Activated gamma-delta T cell treated with Interleukin-2 at 50 U/mL for 16 hours (primary cell): ENCODE results near the gene PHOSPHO1.

Source experiments
- DNase-seq: peaks from one replicate; pipeline ENCODE4 v3.0.0-alpha.2; 2020

PHOSPHO1 gene

DNA sequence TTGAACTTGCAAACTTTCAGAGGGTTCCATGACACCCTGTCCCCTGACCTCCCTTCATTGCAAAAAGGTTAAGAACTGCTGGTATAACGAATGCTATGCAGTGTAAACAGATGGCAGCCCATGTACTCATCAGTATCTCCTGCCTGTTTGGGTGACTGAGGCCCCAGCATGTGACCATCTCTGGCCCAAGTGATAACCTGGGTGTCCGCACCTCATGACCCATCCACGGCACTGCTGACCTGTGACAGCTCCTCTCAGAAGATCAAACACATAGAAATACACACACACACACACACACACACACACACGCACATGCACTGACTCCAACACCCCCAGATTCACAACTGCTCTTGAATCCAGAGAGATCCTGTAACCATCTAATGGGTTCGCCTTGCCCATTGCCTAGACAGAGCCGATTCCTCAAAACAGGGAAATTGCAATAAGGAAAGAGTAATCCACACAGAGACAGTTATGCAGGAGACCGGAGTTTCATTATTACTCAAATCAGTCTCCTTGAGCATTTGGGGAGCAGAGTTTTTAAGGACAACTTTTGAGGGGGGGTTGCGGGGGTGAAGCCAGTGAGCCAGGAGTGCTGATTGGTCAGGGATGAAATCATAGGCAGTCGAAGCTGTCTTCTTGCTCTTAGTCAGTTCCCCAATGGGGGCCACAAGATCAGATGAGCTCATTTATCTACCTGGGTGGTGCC lies 11.3 kb upstream of the PHOSPHO1 start:
- no peak for DNase-seq

GRCh38 chr17:49241040-49241439 lies 10.5 kb upstream of the PHOSPHO1 start:
- DNase-seq: no peak

DNA sequence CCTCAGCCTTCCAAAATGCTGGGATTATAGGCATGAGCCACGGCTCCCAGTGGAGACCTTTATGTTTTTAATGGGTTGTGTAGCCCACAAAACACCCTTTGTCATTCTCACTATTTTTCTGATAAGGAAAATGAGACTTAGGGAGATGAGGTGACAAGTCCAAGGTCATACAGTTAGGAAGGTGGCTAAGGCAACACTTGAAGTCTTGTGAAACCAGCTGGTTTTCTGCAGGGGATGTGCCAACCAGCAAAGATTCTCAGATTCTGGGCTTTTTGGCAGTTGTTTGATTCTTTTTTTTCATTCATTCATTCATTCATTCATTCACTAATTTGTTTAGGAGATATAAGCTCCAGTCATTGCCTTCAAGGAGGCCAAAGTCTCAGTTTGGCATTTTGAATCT lies 10.0 kb upstream of the PHOSPHO1 start:
- no peak for DNase-seq

DNA sequence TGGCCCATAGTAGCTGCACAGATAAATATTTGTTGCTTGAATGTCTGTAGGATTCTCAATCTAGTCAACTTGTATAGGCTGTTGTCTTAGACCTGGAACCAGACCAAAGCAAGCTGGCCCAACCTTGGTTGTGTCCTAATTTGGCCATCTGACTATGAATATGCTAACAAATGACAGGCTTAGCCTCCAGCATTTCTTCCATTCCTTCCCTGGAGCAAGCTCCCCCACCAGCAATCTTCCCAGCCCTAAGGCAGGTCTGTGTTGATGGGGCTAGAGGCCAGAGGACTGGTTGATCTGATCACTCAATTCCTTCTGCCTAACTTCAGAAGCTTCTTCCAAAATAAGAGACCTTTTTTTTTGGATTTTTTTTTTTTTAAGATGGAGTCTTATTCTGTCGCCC lies 9.4 kb upstream of the PHOSPHO1 start:
- DNase-seq: no peak

- no peak for DNase-seq
Measured at GRCh38 chr17:49235896-49236295, 5.3 kb upstream of the PHOSPHO1 start.

DNA sequence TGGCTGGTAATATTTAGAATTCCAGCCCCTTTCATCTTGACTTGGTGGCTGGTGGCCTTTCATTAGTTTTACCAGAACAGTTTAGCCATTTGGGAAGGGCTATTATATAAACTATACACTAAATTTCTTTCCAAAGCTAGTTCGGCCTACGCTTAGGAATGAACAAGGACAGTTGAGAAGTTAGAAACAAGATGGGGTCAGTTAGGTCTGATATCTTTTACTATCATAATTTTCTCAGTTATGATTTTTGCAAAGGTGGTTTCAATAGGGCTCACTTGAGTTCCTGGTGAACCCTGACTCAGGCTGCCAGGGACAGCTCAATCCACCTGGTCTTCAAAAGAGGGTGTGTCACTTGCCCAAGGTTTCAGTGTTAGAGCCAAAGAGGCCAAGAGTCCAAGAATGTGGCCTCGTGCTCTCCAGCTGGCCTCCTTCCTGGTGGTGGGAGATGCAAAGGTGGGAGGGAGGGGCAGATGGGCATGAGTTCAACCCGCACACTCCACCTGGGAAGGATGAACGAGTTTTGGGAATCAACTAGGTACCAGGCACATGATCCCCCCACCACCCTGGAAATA lies 4.0 kb upstream of the PHOSPHO1 start:
- no peak for DNase-seq

GRCh38 chr17:49231563-49231894 lies 942 bp upstream of the PHOSPHO1 start:
- no peak for DNase-seq

DNA sequence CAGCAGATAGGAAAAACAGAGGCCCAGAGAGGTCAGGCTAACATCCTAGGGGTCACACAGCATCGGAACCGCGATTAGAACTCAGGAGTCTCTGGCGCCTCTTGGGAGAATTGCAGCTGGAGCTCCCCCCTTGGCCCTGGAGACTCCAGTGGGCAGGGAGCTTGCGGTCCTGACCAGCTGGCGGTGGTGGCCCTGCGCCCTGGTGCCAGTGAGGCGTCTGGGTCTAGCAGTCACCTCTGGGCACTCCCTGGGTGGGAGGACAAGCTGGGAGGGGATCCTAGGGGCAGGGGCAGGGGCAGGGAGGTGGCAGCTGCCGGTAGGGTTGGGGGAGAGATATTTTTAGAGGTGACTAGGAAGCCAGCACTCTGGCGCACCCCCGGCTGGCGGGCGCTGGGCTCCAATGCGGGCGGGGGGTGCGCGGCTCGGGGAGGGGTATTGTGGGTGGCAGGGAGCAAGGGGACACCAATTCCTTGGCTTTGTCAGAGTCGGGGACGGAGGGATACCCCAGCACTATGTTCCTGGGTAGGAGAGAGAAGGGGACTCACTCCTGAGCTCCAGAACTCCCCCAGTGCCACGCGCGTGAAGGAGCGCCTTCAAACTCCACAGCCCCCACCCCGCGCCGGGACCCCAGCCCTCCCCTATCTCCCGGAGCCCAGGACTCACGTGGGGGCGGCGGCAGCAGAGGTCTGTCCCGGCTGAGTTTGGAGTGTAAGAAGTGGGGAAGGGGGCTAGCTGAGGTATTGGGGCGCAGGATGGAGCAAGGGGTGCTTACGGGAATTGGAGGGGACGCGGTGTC lies 584 bp downstream of the PHOSPHO1 start:
- DNase-seq: no peak

DNA sequence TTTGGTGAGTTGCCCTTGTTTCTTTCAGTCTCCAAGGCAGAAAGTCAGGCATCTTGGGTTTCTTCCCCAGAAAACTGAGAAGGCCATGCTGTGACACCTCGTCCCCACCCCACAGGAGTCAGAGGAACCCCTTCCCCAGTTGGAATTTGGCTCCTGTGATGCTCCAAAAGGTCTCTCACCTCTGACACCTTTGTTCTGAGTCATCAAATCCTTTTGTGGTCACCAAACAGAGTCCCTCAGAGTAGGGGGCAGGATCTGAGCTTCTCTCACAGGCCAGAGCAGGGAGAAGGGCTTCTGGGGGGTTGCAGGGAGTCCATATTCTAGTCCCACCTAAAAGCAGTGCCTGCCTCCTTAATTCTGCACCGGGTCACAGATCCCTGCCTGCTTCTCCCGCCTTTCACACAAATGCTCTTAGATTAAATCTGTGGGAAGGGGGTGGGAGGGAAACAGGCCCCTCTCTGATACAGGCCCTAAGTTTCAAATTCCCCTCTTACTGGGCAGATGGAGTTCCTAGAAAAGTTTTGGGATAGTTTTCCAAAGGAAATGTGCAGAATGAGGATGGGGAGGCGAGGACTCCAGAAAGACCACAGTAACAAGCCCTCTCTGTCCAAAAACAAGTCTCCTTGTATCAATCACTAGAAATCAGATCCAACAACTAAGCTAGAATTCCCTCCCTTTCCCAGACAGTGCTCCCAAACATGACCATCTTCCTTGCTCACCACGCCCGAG lies 1.3 kb downstream of the PHOSPHO1 start:
- no peak for DNase-seq

DNA sequence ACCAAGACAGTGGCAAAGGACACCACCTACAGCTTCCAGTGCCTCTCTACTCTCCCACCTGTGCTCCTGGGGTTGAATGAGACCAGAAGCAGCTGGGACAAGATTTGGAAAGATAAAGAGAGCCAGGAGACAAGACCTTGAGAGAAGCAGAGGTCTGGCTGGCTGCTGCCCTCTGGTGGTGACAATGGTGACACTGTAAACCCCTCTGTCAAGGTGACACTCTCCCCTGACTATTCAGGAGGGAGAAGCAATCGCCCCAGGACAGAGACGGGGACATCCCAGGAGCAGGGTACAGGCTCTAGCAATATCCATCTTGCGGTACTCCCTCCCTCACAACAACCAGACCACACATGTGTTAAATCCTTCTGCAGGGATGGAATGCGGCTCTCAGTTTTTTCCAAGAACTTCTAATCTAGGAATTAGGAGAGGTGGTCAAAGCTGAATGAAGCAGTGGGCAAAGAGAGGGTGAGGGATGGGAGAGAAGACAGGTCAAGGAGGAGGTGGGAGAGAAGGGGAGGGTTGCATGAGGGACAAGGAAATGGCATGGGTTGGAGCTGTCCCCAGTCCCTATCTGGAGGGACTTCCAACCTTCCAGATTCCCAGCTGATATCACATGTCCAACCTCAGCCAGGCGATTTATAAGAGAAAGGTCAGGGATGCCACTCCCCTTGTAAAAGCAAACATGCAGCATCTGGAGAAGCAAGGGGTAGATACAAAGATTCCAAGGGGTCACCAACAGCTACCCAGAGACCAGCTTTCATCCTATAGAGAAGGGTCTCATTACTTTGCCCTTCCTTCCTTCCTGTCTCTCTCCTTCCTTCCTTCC lies 2.9 kb downstream of the PHOSPHO1 start:
- DNase-seq: peak; percentile 85

DNA sequence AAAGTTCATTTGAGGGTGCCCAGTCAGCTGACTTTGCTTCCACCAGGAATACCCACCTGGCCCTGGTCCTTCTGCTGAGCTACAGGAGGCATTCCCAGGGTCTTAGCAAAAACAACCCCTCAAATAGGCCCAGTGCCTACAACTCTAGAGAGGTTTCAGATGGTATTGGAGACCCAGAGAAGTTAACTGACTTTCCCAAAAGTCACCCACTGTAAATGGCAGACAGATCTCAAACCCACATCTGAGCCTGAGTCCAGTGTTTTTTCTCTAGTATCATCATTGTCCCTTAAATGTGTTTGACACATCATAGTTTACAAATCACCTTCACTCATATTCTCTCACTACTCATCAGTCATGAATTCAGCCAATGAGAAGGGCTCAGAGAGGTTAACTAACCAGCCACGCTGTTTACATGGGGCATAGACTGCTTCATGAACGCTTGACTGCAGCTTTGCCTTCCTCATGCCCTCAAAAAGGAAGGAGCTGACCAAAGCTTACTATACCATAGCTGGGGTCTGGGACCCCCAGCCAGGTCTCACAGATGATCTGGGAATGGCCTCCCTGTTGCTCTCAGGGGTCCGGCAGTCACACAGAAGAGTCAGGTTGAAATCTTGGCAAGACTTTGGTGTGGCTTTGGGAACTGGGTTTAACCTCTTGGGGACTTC lies 3.7 kb downstream of the PHOSPHO1 start:
- DNase-seq: no peak

GRCh38 chr17:49225554-49226236 lies 4.9 kb downstream of the PHOSPHO1 start:
- DNase-seq: no peak

DNA sequence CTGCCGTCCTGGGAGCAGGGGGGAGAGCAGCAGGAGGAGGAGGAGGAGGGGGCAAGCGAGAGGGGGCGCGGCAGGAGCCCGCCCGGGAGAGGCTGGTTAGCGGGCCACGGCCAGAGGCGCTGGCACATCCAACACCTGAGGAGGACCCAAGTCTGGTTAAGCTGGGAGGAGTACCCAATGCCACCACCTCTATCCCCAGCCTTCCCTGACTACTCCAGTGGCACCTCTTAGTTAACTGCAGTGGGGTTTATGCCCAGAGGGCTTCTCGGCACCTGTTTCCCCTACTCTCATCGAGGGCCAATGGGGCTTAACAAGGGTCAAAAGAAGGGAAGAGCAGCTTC lies 5.6 kb downstream of the PHOSPHO1 start:
- no peak for DNase-seq

DNA sequence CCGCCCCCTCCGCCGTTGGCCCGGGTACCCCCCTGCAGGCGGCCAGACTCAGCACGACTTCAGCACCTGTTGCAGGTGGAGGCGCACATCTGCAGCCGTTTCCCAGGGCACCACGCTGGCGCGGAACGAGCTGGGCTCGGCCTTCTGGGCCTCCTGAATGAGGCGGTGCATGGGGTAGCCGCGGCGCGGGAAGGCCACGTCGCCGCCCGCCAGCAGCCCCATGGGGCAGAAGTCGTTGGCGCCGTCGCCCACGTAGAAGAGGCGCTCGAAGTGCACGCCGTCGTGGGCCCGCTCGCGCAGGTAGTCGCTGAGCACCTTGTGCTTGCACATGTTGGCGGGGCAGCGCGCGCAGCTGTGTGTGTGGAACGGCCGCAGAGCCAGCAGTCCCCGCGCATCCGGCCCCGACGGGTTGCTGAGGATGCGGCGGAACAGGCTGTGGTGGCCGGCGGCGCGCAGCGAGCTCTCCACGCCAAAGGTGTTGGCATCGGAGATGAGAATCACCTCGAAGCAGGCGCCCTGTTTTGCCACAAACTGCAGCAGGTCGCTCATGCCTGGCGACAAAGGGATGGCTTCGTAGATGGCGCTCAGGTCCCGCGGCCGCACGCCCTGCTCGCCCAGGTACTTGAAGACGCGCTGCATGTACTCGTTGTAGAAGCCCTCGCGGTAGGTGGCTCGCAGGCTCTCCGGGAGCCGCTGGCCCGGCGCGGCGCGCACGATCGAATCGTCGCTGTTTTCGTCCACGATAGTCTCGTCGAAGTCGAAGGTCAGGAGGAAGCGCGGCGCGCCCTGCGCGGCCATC lies 6.2 kb downstream of the PHOSPHO1 start:
- DNase-seq: peak; percentile 54

DNA sequence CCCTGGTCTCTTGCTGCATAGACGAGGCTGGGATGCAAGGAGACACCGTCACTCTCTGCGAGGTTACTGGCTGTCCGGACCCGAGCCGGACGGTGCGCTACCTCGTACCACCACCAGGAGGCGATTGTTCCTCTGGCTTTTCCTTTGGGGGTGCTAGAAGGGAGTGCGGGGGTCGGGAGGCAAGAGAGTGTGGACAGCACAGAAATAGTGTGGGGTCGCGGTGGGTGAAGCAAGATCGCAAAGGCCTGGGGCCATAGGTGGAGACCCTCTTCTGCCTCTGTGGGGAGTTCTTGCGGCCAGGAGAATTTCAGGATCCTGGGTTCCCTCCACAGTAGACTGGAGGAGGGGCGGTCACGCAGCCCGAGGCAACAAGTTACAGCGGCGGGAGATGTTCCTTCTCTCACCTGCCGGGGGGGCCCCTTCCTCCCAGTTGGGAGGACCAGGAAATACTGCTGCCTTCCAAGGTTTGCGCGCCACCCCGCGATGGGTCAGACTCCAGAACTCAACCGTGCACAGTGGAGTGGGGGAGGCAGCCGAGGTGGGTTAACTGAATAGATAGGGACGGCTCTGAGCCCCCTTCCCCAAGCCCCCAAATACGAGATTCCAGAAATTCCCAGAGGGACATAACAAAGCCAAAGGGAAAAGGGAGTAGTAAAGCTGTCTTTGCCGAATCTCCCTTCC lies 6.9 kb downstream of the PHOSPHO1 start:
- peak; percentile 64 for DNase-seq

DNA sequence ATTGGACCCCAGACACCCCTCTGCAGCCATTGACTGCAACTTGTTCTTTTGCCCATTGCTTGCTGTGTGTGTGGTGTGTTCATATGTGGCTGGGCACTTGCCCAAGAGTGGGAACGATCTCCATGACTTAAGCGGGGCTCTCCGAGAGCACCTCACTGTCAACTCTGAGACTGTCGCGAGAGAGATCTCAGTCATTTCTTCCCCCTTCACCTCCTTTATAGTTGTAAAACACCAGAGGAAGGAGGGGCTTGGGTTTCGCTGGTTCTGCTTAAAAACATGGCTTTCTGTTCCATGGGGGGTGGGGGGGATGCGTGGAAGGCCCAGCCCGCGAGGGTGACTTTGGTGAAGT lies 7.4 kb downstream of the PHOSPHO1 start:
- DNase-seq: no peak

GRCh38 chr17:49219987-49220386 lies 10.6 kb downstream of the PHOSPHO1 start:
- no peak for DNase-seq

DNA sequence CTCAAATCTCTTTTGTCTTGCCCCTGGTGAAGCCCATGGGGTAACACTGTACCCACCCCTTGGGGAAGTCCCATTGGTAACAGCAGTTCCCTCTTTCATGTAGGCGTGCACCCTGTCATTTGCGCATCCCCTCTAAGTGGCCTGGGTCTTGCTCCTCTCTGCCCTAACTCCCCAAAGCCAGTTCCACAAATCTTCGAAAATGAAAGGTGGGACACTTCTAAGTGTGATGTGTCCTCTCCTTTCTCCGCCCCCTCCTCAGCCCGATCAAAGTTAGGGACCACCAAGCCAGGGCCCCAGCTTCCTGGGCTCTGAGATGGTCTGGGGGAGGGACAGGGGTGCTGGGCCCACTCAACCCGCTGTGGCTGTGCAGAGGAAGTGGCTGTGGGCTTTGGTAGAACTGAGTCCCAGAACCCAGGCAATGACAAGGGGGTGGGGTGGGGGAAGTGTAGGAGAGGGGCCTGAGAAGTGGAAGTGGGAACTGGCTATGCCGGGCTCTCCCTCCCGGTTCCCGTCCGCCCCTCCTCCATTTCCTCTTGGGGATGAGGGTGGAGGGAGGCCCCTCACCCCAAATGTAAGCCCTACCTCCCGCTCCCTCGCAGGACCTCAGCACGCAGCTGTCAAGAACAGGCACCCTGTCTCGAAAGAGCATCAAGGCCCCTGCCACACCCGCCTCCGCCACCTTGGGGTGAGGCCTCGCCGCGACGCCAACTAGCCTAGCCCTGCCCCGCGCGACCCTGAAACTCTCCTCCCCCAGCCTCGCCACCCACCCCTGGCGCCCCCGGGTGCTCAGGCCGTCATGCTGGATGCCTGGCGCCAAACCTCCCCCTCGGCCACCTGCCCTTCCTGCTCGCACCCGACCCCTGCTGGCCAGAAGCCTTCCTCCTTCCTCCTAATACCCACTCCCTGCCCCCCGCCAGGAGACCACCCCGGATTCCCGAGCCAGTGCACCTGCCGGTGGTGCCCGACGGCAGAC lies 11.4 kb downstream of the PHOSPHO1 start:
- DNase-seq: peak; percentile 60
